K562 (cell line): ENCODE data around the gene LPCAT3. TPM values are rescaled to one million over a fixed set of nuclear protein-coding genes. Genes with fewer than 3 reads are reported as not detected.

Experiments
- ATAC-seq: fragments of 200-7000 bp; cut with Tn5 transposase; 3 replicates; pipeline ENCODE4 v1.9.1; 2020; ENCODE audit warnings: moderate library complexity
- BruUV-seq: library from RNA; stranded (reverse); fragments of 400-500 nt; replicated peaks from 2 replicates; lab custom pipeline; 2021; lab: Mats Ljungman, UMichigan
- CTCF ChIA-PET: fragments of 300-600 bp; formaldehyde crosslinking; extraction: SDS; loops from one replicate; lab custom pipeline; 2021; ENCODE audit warnings: low intra/inter-chr PET ratio; lab: Yijun Ruan, JAX
- POLR2A ChIA-PET: fragments of 300-600, 350-650 bp; sonication (Branson Sonifier 250); formaldehyde crosslinking; extraction: SDS; loops from one replicate; lab custom pipeline; 2021; ENCODE audit warnings: antibody characterized with exemption, inconsistent platforms; lab: Yijun Ruan, JAX
- DNase-seq, 4 experiments: peaks; one replicate each; pipeline versions ENCODE4 v3.0.0 to v3.0.0-alpha.2; 2011 to 2018; ENCODE audit warnings: low spot score in 3 of 4, mixed read lengths in 3 of 4; ENCODE audit errors: extremely low read depth in 1 of 4
- FAIRE-seq: peaks from 2 replicates; lab custom pipeline; 2011; peaks lifted over from hg19 to GRCh38; lab: Jason Lieb, UNC
- H2AFZ ChIP-seq: 2 replicates; pipeline ENCODE4 v1.6.0; 2011; ENCODE audit warnings: low read depth, low read length, control low read depth, inconsistent platforms
- H3K27ac ChIP-seq: fragments of 200-600 bp; 3 replicates; pipeline ENCODE4 v1.8.0; 2011; ENCODE audit warnings: low read depth, mild to moderate bottlenecking, control low read depth, inconsistent platforms, low read length, moderate library complexity, mixed read lengths; ENCODE audit errors: extremely low read depth
- H3K27me3 ChIP-seq, 2 experiments: fragments of 300-600 bp in 1 of 2; 2 replicates in 1 of 2; 3 replicates in 1 of 2; pipeline versions ENCODE4 v1.6.0 to v1.8.0; 2011; ENCODE audit warnings: inconsistent platforms in 2 of 2, low read length in 2 of 2, mild to moderate bottlenecking in 1 of 2, mixed read lengths in 1 of 2, moderate library complexity in 1 of 2; ENCODE audit not compliant: control insufficient read depth in 2 of 2, insufficient read depth in 2 of 2
- H3K36me3 ChIP-seq: fragments of 300-600 bp; 3 replicates; pipeline ENCODE4 v1.8.0; 2011; ENCODE audit warnings: mild to moderate bottlenecking, low read length, inconsistent platforms; ENCODE audit not compliant: control insufficient read depth, insufficient read depth
- H3K4me1 ChIP-seq, 2 experiments: fragments of 200-600 bp in 1 of 2; replicated peaks in 1 of 2; 2 replicates in 1 of 2; 3 replicates in 1 of 2; pipeline versions ENCODE4 v1.5.1 to v1.8.0; 2011; ENCODE audit warnings: inconsistent platforms in 2 of 2, low read length in 2 of 2, mild to moderate bottlenecking in 1 of 2, mixed read lengths in 1 of 2, moderate library complexity in 1 of 2; ENCODE audit not compliant: control insufficient read depth in 2 of 2, insufficient read depth in 2 of 2
- H3K4me2 ChIP-seq: 2 replicates; pipeline ENCODE4 v1.6.1; 2011; ENCODE audit warnings: low read length, control low read depth, inconsistent platforms, mixed read lengths; ENCODE audit not compliant: insufficient read depth
- H3K4me3 ChIP-seq: fragments of 200-600 bp; sonication (generic), shearing (Covaris generic); 2 replicates; pipeline ENCODE4 v1.5.1; 2016; ENCODE audit warnings: control low read depth, inconsistent platforms
- H3K79me2 ChIP-seq: fragments of 200-600 bp; 3 replicates; pipeline ENCODE4 v1.8.0; 2011; ENCODE audit warnings: low read length, inconsistent platforms; ENCODE audit not compliant: control insufficient read depth, insufficient read depth
- H3K9ac ChIP-seq, 2 experiments: 2 replicates each; pipeline versions ENCODE4 v1.6.0 to v1.6.1; 2011; ENCODE audit warnings: low read depth in 2 of 2, low read length in 2 of 2, control low read depth in 1 of 2, inconsistent platforms in 1 of 2, mild to moderate bottlenecking in 1 of 2, mixed read lengths in 1 of 2; ENCODE audit not compliant: insufficient read depth in 1 of 2
- H3K9me1 ChIP-seq: one replicate; pipeline ENCODE4 v1.6.0; 2011; ENCODE audit warnings: inconsistent platforms, mild to moderate bottlenecking, low read length, moderate library complexity; ENCODE audit not compliant: control insufficient read depth, insufficient read depth
- H3K9me3 ChIP-seq: replicated peaks from 2 replicates; pipeline ENCODE4 v1.5.1; 2011; ENCODE audit warnings: low read depth, low read length, inconsistent platforms; ENCODE audit not compliant: control insufficient read depth, insufficient read depth
- H4K20me1 ChIP-seq: replicated peaks from 2 replicates; pipeline ENCODE4 v1.6.1; 2011; ENCODE audit warnings: low read length, inconsistent platforms, mixed read lengths; ENCODE audit not compliant: control insufficient read depth, insufficient read depth
- NFRKB ChIP-seq: fragments of 450-650 bp; IDR thresholded peaks from 2 replicates; pipeline ENCODE4 v1.6.1; 2016; ENCODE audit warnings: low read depth
- POLR2G ChIP-seq: fragments of 200-400 bp; formaldehyde crosslinking; IDR thresholded peaks from 2 replicates; pipeline ENCODE4 v1.6.1; 2017; ENCODE audit warnings: low read depth, mild to moderate bottlenecking, antibody characterized with exemption, low read length, moderate library complexity
- SP2 ChIP-seq: IDR thresholded peaks from 2 replicates; pipeline ENCODE4 v1.6.1; 2011; ENCODE audit warnings: mild to moderate bottlenecking, low read depth, low read length, moderate library complexity; ENCODE audit not compliant: poor library complexity, severe bottlenecking; ENCODE audit errors: extremely low read depth
- ZNF121 ChIP-seq: sonication (generic); formaldehyde crosslinking; conservative IDR thresholded peaks from 2 replicates; pipeline ENCODE4 v1.8.0; 2022; ENCODE audit warnings: missing genetic modification reagents
- WGBS: fragments of 100-300 bp; shearing (Covaris generic); methylation state at CpG from one replicate; pipeline ENCODE4 v1.1.6; 2016; ENCODE audit warnings: low coverage, mixed read lengths; ENCODE audit not compliant: insufficient coverage; ENCODE audit errors: missing lambda C conversion rate; 5-methylcytosine and 5-hydroxymethylcytosine counted together
- in situ Hi-C: fragments of 300-500 bp; cut with MboI; formaldehyde crosslinking; loops from 4 replicates; pipeline ENCODE4 v1.15.0; 2018; ENCODE audit warnings: inconsistent platforms, mixed read lengths
- intact Hi-C: fragments of 100-400 bp; cut with micrococcal nuclease; formaldehyde crosslinking; loops from 2 replicates; pipeline ENCODE4 v1.14.2; 2022
- polyA plus RNA-seq, 8 experiments: library from polyadenylated mRNA; depleted of rRNA in 4 of 8; stranded (reverse) in 5 of 8; unstranded in 3 of 8; fragments of >200 nt; fragmentation: Nextera tagmentation in 2 of 8; fragmentation: Illumina TruSeq in 1 of 8; extraction: Ambion mirVana in 2 of 8; extraction: Trizol in 1 of 8; gene quantifications; 2 replicates each; pipeline versions ENCODE4 v1.2.1 to v1.2.3, GENCODE V29; 2011 to 2014; ENCODE audit warnings: inconsistent platforms in 1 of 8, missing spikeins in 1 of 8
- total RNA-seq, 7 experiments: library from RNA; depleted of rRNA in 6 of 7; stranded (reverse); fragments of >200 nt in 6 of 7; fragmentation: Illumina TruSeq in 2 of 7; extraction: Trizol in 2 of 7; gene quantifications; 2 replicates each; pipeline versions ENCODE4 v1.2.1 to v1.2.3, GENCODE V29; 2011 to 2021; ENCODE audit warnings: low replicate concordance in 1 of 7

LPCAT3 gene
- total and polyA plus RNA-seq, 9 of the 15 experiments (the other 6 are each of a cell fraction or from before 2014, with no cell fraction given) = 4.9 to 52.5 (median 25.3) TPM

DNA sequence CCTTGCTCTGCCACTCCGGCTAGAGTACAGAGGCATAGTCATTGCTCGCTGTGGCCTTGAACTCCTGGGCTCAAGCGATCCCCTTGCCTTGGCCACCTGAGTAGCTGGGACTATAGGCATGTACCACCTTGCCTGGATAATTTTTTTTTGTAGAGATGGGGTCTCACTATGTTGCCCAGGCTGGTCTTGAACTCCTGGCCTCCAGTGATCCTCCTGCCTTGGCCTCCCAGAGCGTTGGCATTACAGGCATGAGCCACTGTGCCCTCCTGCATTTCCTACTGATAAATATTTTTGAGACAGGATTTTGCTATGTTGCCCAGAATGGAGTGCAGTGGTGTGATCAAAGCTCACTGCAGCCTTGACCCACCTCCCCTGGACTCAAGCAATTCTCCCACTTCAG lies 38.2 kb downstream of the LPCAT3 start:
- POLR2A ChIA-PET = no interaction called here
- intact Hi-C loops = no loop called here
- no peak for FAIRE-seq

DNA sequence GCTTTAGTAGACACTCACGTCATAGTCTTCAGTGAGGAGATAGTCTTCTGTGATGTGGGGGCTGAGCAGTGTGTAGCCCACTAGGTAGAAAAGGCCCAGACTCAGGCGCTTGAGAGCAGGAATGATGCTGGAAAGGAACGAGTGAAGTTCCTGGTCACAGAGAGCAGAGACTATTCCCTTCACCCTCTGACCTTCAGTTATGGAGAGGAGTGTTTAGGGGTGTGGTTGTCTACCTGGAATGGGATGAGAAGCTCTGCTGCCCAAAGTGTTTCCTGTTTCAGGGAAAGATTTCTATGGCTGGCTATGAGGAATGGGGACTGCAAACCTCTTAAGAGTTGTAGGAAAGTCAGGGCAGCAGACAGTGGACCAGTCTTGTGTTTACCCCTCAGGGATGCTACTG lies 38.8 kb downstream of the LPCAT3 start:
- Histone ChIP-seq H3K27me3 (no peaks in the 10 kb centered on the region), H3K36me3 (peaks cover 87% of the 10 kb centered on the region), H3K79me2 (peaks cover 1% of the 10 kb centered on the region; the same call in 1 of the 3 replicates), H3K4me2 (no peak overlapping the region), H2AFZ (no peak overlapping the region), H4K20me1 (no peaks in the 10 kb centered on the region), H3K9ac (no peak overlapping the region), H3K9me1 (no peaks in the 10 kb centered on the region), H3K4me3 (no peak overlapping the region), H3K9me3 (no peaks in the 10 kb centered on the region), H3K4me1 (peaks cover 0 to 4% of the 10 kb centered on the region in 2 experiments; a peak in 1 of 5 replicates), H3K27ac (no peak overlapping the region; the same call in 2 of the 3 replicates)
- TF ChIP-seq POLR2G (0 out of 2 replicates have a peak, but pooled peaks have one; percentile 5), SP2 (no peak)
- intact Hi-C loops (no loop called here), in situ Hi-C loops (no loop called here)
- no peak for FAIRE-seq
- CTCF ChIA-PET = no interaction called here
- POLR2A ChIA-PET = interaction anchor here (1.4 kb wide), 1 partner anchor 19 kb away, joined by 4 read pairs; no protein-coding TSS in a partner anchor
- WGBS = 79% methylated on average over 3 of the region's 3 CpGs
- DNase-seq = no peak
- ATAC-seq = no peak
- BruUV-seq = no TSS peak

More for the DNA sequence above, 38.2 kb downstream of the LPCAT3 start:
- no peak overlapping the region for H3K4me2 ChIP-seq
- no peak overlapping the region for H3K9ac ChIP-seq
- no peak overlapping the region for H2AFZ ChIP-seq
- H3K36me3 ChIP-seq = peaks cover 83% of the 10 kb centered on the region
- H3K27ac ChIP-seq = no peak overlapping the region
- ATAC-seq (no peak), DNase-seq (no peak)
- CTCF ChIA-PET = no interaction called here
- no peaks in the 10 kb centered on the region for H3K27me3 ChIP-seq
- in situ Hi-C loops = no loop called here
- no peak overlapping the region for H3K4me3 ChIP-seq
- no peaks in the 10 kb centered on the region for H3K79me2 ChIP-seq
- H4K20me1 ChIP-seq = no peaks in the 10 kb centered on the region
- H3K4me1 ChIP-seq = peaks cover 0 to 4% of the 10 kb centered on the region in 2 experiments; a peak in 1 of 5 replicates
- H3K9me3 ChIP-seq = no peaks in the 10 kb centered on the region
- no peak for TF ChIP-seq NFRKB
- peak; percentile 79 for TF ChIP-seq ZNF121
- 89% methylated on average over 4 of the region's 4 CpGs for WGBS
- BruUV-seq = no TSS peak
- no peaks in the 10 kb centered on the region for H3K9me1 ChIP-seq
